CD14-positive monocyte (primary cell): ENCODE results near the gene CNTN6. TPM values are rescaled to one million over a fixed set of nuclear protein-coding genes. Genes with fewer than 3 reads are reported as not detected.

Experiments
- DNase-seq, 3 donors: peaks; one replicate each; pipeline ENCODE4 v3.0.0-alpha.2; 2011 to 2022
- H2AFZ ChIP-seq: 2 replicates; pipeline ENCODE4 v1.6.0; 2012; ENCODE audit warnings: mild to moderate bottlenecking, low read depth, low read length, inconsistent platforms; ENCODE audit not compliant: insufficient read depth, poor library complexity, severe bottlenecking
- H3K27ac ChIP-seq, 2 donors: 1 replicate in 1 of 2; 2 replicates in 1 of 2; pipeline ENCODE4 v1.5.1; 2012 to 2013; ENCODE audit warnings: low read length in 2 of 2, control low read depth in 1 of 2, inconsistent platforms in 1 of 2, low read depth in 1 of 2, mild to moderate bottlenecking in 1 of 2
- H3K27me3 ChIP-seq, 2 donors: one replicate each; pipeline versions ENCODE4 v1.6.0 to v1.6.1; 2011 to 2013; ENCODE audit warnings: low read length in 2 of 2; ENCODE audit not compliant: control insufficient read depth in 2 of 2, insufficient read depth in 2 of 2
- H3K36me3 ChIP-seq, 2 donors: replicated peaks in 1 of 2; 1 replicate in 1 of 2; 2 replicates in 1 of 2; pipeline versions ENCODE4 v1.5.1 to v1.6.1; 2012 to 2013; ENCODE audit warnings: low read length in 2 of 2, control low read depth in 1 of 2, inconsistent platforms in 1 of 2, mild to moderate bottlenecking in 1 of 2; ENCODE audit not compliant: insufficient read depth in 2 of 2, control insufficient read depth in 1 of 2
- H3K4me1 ChIP-seq, 2 donors: 1 replicate in 1 of 2; 2 replicates in 1 of 2; pipeline versions ENCODE4 v1.5.1 to v1.6.1; 2012 to 2013; ENCODE audit warnings: low read length in 2 of 2, control low read depth in 1 of 2, inconsistent platforms in 1 of 2, mild to moderate bottlenecking in 1 of 2, moderate library complexity in 1 of 2; ENCODE audit not compliant: insufficient read depth in 2 of 2, control insufficient read depth in 1 of 2
- H3K4me2 ChIP-seq: replicated peaks from 2 replicates; pipeline ENCODE3; 2012; ENCODE audit warnings: low read length, moderate library complexity, mild to moderate bottlenecking; ENCODE audit not compliant: poor library complexity, severe bottlenecking; ENCODE audit errors: extremely low read depth
- H3K4me3 ChIP-seq, 3 experiments: fragments of 200-600 bp in 1 of 3; sonication (generic) in 1 of 3; replicated peaks in 1 of 3; 1 replicate in 2 of 3; 2 replicates in 1 of 3; pipeline ENCODE4 v1.5.1; 2011 to 2013; ENCODE audit warnings: low read length in 3 of 3, mild to moderate bottlenecking in 3 of 3, control low read depth in 2 of 3, low read depth in 2 of 3, inconsistent platforms in 1 of 3, moderate library complexity in 1 of 3
- H3K79me2 ChIP-seq: 2 replicates; pipeline ENCODE4 v1.6.0; 2012; ENCODE audit warnings: mild to moderate bottlenecking, control low read depth, inconsistent platforms, low read length, moderate library complexity; ENCODE audit not compliant: insufficient read depth
- H3K9ac ChIP-seq: 2 replicates; pipeline ENCODE4 v1.6.0; 2017; ENCODE audit warnings: low read length, mild to moderate bottlenecking; ENCODE audit not compliant: insufficient read depth, poor library complexity, severe bottlenecking
- H3K9me3 ChIP-seq, 2 donors: replicated peaks in 1 of 2; 1 replicate in 1 of 2; 2 replicates in 1 of 2; pipeline versions ENCODE4 v1.5.1 to v1.6.1; 2012 to 2013; ENCODE audit warnings: low read length in 2 of 2, control low read depth in 1 of 2; ENCODE audit not compliant: control insufficient read depth in 1 of 2, insufficient read depth in 1 of 2
- H4K20me1 ChIP-seq: 2 replicates; pipeline ENCODE4 v1.6.0; 2012; ENCODE audit warnings: mild to moderate bottlenecking, low read length, control low read depth, moderate library complexity; ENCODE audit not compliant: insufficient read depth
- H3K27ac Mint-ChIP-seq, 7 donors: one replicate each; pipeline ENCODE4 v1.8.0; 2020; ENCODE audit warnings: mild to moderate bottlenecking in 7 of 7, mixed read lengths in 7 of 7, moderate library complexity in 6 of 7, inconsistent platforms in 2 of 7
- H3K27me3 Mint-ChIP-seq, 3 donors: one replicate each; pipeline ENCODE4 v1.8.0; 2021 to 2022; ENCODE audit warnings: low read depth in 3 of 3, mild to moderate bottlenecking in 3 of 3, mixed read lengths in 3 of 3, moderate library complexity in 3 of 3, inconsistent platforms in 1 of 3
- H3K36me3 Mint-ChIP-seq, 2 donors: one replicate each; pipeline ENCODE4 v1.8.0; 2020; ENCODE audit warnings: mixed read lengths in 2 of 2, inconsistent platforms in 1 of 2, mild to moderate bottlenecking in 1 of 2
- H3K4me1 Mint-ChIP-seq: one replicate; pipeline ENCODE4 v1.8.0; 2020; ENCODE audit warnings: mild to moderate bottlenecking, mixed read lengths
- H3K4me3 Mint-ChIP-seq, 2 donors: one replicate each; pipeline ENCODE4 v1.8.0; 2020; ENCODE audit warnings: mild to moderate bottlenecking in 2 of 2, mixed read lengths in 2 of 2, moderate library complexity in 1 of 2
- H3K9me3 Mint-ChIP-seq, 7 donors: one replicate each; pipeline ENCODE4 v1.8.0; 2020 to 2022; ENCODE audit warnings: mixed read lengths in 7 of 7, mild to moderate bottlenecking in 6 of 7, moderate library complexity in 6 of 7, inconsistent platforms in 2 of 7
- WGBS: methylation state at CpG from one replicate; pipeline ENCODE4 v1.1.5; 2013; ENCODE audit warnings: missing lambda C conversion rate; ENCODE audit not compliant: insufficient coverage; 5-methylcytosine and 5-hydroxymethylcytosine counted together
- intact Hi-C, 2 donors: fragments of 100-400 bp; cut with micrococcal nuclease; formaldehyde crosslinking; loops; one replicate each; pipeline versions ENCODE4 v1.15.0 to v1.15.1; 2023
- polyA plus RNA-seq, 3 donors: library from polyadenylated mRNA; depleted of rRNA in 1 of 3; unstranded in 2 of 3; stranded (reverse) in 1 of 3; fragments of 300-500 nt in 2 of 3; fragments of >200 nt in 1 of 3; fragmentation: Illumina TruSeq in 2 of 3; gene quantifications; 1 replicate in 2 of 3; 2 replicates in 1 of 3; pipeline ENCODE4 v1.2.3, GENCODE V29; 2012 to 2021
- TF ChIP-seq, protein P1 (sequence below): fragments of 200-600 bp; IDR thresholded peaks from one replicate; pipeline ENCODE4 v1.8.0; 2022; ENCODE audit warnings: antibody characterized with exemption, mild to moderate bottlenecking

CNTN6 gene
- polyA plus RNA-seq, 3 donors = not detected

DNA sequence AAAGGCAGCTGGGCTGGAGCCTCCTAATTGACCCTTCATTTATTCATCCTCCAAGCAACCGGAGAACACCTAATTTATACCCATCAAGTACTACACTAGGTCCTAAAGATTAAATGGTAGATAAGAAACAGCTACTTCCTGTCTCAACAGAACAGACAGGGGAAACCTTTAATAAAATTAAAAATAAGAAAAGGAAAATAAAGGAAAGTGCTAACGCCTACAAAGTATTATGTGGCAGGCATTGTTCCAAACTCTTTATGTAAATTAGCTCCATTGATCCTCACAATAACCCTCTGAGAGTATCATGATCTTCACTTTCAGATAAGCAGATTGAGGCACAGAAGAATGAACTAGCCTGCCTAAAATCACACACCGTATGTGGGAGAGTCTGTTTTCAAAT is 139.5 kb downstream of the CNTN6 start:
- TF ChIP-seq, protein P1, sequence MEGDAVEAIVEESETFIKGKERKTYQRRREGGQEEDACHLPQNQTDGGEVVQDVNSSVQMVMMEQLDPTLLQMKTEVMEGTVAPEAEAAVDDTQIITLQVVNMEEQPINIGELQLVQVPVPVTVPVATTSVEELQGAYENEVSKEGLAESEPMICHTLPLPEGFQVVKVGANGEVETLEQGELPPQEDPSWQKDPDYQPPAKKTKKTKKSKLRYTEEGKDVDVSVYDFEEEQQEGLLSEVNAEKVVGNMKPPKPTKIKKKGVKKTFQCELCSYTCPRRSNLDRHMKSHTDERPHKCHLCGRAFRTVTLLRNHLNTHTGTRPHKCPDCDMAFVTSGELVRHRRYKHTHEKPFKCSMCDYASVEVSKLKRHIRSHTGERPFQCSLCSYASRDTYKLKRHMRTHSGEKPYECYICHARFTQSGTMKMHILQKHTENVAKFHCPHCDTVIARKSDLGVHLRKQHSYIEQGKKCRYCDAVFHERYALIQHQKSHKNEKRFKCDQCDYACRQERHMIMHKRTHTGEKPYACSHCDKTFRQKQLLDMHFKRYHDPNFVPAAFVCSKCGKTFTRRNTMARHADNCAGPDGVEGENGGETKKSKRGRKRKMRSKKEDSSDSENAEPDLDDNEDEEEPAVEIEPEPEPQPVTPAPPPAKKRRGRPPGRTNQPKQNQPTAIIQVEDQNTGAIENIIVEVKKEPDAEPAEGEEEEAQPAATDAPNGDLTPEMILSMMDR = no peak
- Histone ChIP-seq H2AFZ (no peak overlapping the region), H3K4me2 (no peak overlapping the region), H3K36me3 (no peaks in the 10 kb centered on the region), H3K4me3 (no peak overlapping the region), H4K20me1 (no peaks in the 10 kb centered on the region), H3K27me3 (no peaks in the 10 kb centered on the region), H3K27ac (no peak overlapping the region), H3K4me1 (no peaks in the 10 kb centered on the region), H3K9me3 (peaks cover 10 to 16% of the 10 kb centered on the region in 2 donors), H3K9ac (no peak overlapping the region), H3K79me2 (no peaks in the 10 kb centered on the region)
- no peak overlapping the region for H3K27ac Mint-ChIP-seq
- H3K27me3 Mint-ChIP-seq = no peaks in the 10 kb centered on the region
- DNase-seq = no peak
- no peaks in the 10 kb centered on the region for H3K4me1 Mint-ChIP-seq
- no peaks in the 10 kb centered on the region for H3K36me3 Mint-ChIP-seq
- intact Hi-C loops = no loop called here
- WGBS = no CpG with 5 or more reads among the region's 3 CpGs
- peaks cover 0 to 19% (median 8%) of the 10 kb centered on the region in 7 donors for H3K9me3 Mint-ChIP-seq
- no peak overlapping the region for H3K4me3 Mint-ChIP-seq

DNA sequence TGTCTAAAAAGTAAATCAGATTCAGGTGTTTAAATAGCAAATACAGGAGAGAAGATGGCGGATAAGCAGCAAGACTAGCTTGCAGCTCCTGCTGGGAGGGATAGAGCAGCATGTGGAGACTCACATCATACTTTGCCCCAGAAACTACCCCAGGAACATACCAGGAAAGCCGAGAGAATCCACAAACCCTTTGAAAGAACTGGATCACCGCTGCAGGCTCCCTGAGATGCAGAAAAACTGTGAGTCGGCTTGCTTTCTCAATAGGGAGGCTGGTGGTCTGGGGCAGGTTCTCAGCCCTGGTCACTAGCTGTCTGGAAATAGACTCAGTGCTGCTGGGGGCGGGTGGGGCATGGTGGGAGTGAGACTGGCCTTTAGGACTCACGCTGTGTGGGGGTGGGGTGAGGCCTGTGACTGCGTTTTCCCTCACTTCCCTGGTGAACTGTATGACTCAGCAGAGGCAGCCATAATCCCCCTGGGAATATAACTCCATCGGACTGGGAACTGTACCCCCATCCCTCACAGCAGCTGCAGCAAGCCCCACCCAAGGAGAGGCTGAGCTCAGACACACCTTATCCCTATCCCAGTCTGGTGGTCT is 142.8 kb downstream of the CNTN6 start:
- Mint-ChIP-seq H3K36me3 (no peaks in the 10 kb centered on the region), H3K27ac (no peak overlapping the region), H3K4me1 (no peaks in the 10 kb centered on the region), H3K27me3 (no peaks in the 10 kb centered on the region), H3K9me3 (peaks cover 0 to 19% (median 9%) of the 10 kb centered on the region in 7 donors), H3K4me3 (no peak overlapping the region)
- TF ChIP-seq, protein P1 = no peak
- WGBS = 89% methylated on average over 3 of the region's 8 CpGs
- Histone ChIP-seq H3K4me1 (no peaks in the 10 kb centered on the region), H3K4me3 (no peak overlapping the region), H3K27ac (no peak overlapping the region), H3K4me2 (no peak overlapping the region), H4K20me1 (no peaks in the 10 kb centered on the region), H3K36me3 (no peaks in the 10 kb centered on the region), H2AFZ (no peak overlapping the region), H3K27me3 (no peaks in the 10 kb centered on the region), H3K9me3 (peaks cover 10 to 11% of the 10 kb centered on the region in 2 donors), H3K9ac (no peak overlapping the region), H3K79me2 (no peaks in the 10 kb centered on the region)
- no peak for DNase-seq
- intact Hi-C loops = no loop called here
